Right lobe of liver (tissue), 6 donors: ENCODE results near the gene FHIT. TPM values are rescaled to one million over a fixed set of nuclear protein-coding genes. Genes with fewer than 3 reads are reported as not detected.

Experiments
- ATAC-seq, 4 donors: fragments of 200-7000 bp; cut with Tn5 transposase; one replicate each; pipeline ENCODE4 v1.9.1; 2020; ENCODE audit warnings: mild to moderate bottlenecking in 4 of 4, moderate library complexity in 4 of 4
- DNase-seq, 3 donors: peaks; one replicate each; pipeline ENCODE4 v3.0.0-alpha.2; 2020
- H3K27ac ChIP-seq, 3 donors: fragments of 200-600 bp; one replicate each; pipeline ENCODE4 v1.8.0; 2022
- H3K27me3 ChIP-seq, 2 donors: fragments of 200-600 bp; one replicate each; pipeline ENCODE4 v1.8.0; 2022
- H3K36me3 ChIP-seq, 4 donors: fragments of 200-600 bp; sonication (generic) in 1 of 4; one replicate each; pipeline versions ENCODE4 v1.5.1 to v1.8.0; 2017 to 2022; ENCODE audit warnings: control low read depth in 1 of 4
- H3K4me1 ChIP-seq, 4 donors: fragments of 200-600 bp; sonication (generic) in 1 of 4; one replicate each; pipeline versions ENCODE4 v1.5.1 to v1.8.0; 2017 to 2022; ENCODE audit warnings: control low read depth in 1 of 4
- H3K4me3 ChIP-seq, 3 donors: fragments of 200-600 bp; one replicate each; pipeline ENCODE4 v1.8.0; 2022
- H3K9me3 ChIP-seq, 4 donors: fragments of 200-600 bp; sonication (generic) in 1 of 4; one replicate each; pipeline versions ENCODE4 v1.5.1 to v1.8.0; 2017 to 2022; ENCODE audit warnings: control low read depth in 1 of 4
- CTCF ChIP-seq, 4 donors: fragments of 200-600 bp in 3 of 4; fragments of 450-650 bp in 1 of 4; IDR thresholded peaks; one replicate each; pipeline versions ENCODE4 v1.5.1 to v1.8.0; 2016 to 2022; ENCODE audit warnings: antibody characterized with exemption in 4 of 4, mild to moderate bottlenecking in 2 of 4
- POLR2A ChIP-seq: fragments of 450-650 bp; IDR thresholded peaks from one replicate; pipeline ENCODE4 v1.6.1; 2017; ENCODE audit warnings: antibody characterized with exemption, mild to moderate bottlenecking
- WGBS: methylation state at CpG from one replicate; pipeline ENCODE4 v1.1.6; 2018; ENCODE audit warnings: low coverage, low lambda C conversion rate; ENCODE audit not compliant: insufficient coverage; ENCODE audit errors: missing lambda C conversion rate; 5-methylcytosine and 5-hydroxymethylcytosine counted together
- intact Hi-C, 2 donors: fragments of 100-400 bp; cut with DNase I; formaldehyde crosslinking; loops; one replicate each; pipeline versions ENCODE4 v1.11.2 to v1.14.1; 2022
- total RNA-seq, 6 experiments: library from RNA; depleted of rRNA in 2 of 6; stranded (reverse); fragments of >200 nt in 2 of 6; fragmentation: NEBNext Ultra II Directional in 3 of 6; extraction: Animal tissue kit (Norgen Biotek cat#: 25700) in 3 of 6; gene quantifications; one replicate each; pipeline versions ENCODE4 v1.1.0 to v1.2.4, GENCODE V29; 2016 to 2023
- donor health status: DM: no; HTN: yes; CAD: no.
- donor health status: DM: no; HTN: no; CAD: no.
- donor health status: DM: no; HTN: no; CAD: no.
- donor health status: DM: no; HTN: yes; CAD: no.
- donor health status: DM: no; HTN: yes; CAD: no.

FHIT gene
- total RNA-seq, 6 experiments from 2014 or later, result 6.6 to 11.2 (median 8.0) TPM

- H3K36me3 ChIP-seq, result no peaks in the 10 kb centered on the region
- intact Hi-C loops, result no loop called here
- no peak overlapping the region for H3K4me3 ChIP-seq
- no peak overlapping the region for H3K27ac ChIP-seq
- DNase-seq, result no peak
- no peak for TF ChIP-seq POLR2A
- TF ChIP-seq CTCF (IDR thresholded peaks at IDR 0.05), result no peak
- H3K4me1 ChIP-seq, result no peaks in the 10 kb centered on the region
- ATAC-seq, result no peak
- no peaks in the 10 kb centered on the region for H3K9me3 ChIP-seq
- no peaks in the 10 kb centered on the region for H3K27me3 ChIP-seq
- 85% methylated on average over 1 of the region's 1 CpG for WGBS
Observed at GRCh38 chr3:60434323-60434722, 816.9 kb downstream of the FHIT start.

GRCh38 chr3:60431599-60431958, 819.7 kb downstream of the FHIT start:
- peak in 3 of 4 donors; percentile 18 to 29 (median 26) for TF ChIP-seq CTCF (IDR thresholded peaks at IDR 0.05)
- no peak for TF ChIP-seq POLR2A
- Histone ChIP-seq H3K36me3 (no peaks in the 10 kb centered on the region), H3K4me1 (peaks cover 0 to 8% (median 0%) of the 10 kb centered on the region in 4 donors), H3K27ac (no peak overlapping the region), H3K9me3 (no peaks in the 10 kb centered on the region), H3K4me3 (no peak overlapping the region), H3K27me3 (no peaks in the 10 kb centered on the region)
- peak in 2 of 4 donors; percentile 49 to 77 for ATAC-seq
- intact Hi-C loops, result no loop called here
- DNase-seq, result no peak
- 68% methylated on average over 4 of the region's 5 CpGs for WGBS

- Histone ChIP-seq H3K9me3 (no peaks in the 10 kb centered on the region), H3K36me3 (no peaks in the 10 kb centered on the region), H3K4me3 (no peak overlapping the region), H3K27me3 (no peaks in the 10 kb centered on the region), H3K27ac (no peak overlapping the region), H3K4me1 (peaks cover 0 to 8% (median 0%) of the 10 kb centered on the region in 4 donors)
- 89% methylated on average over 1 of the region's 1 CpG for WGBS
- DNase-seq (no peak), ATAC-seq (no peak)
- TF ChIP-seq CTCF (IDR thresholded peaks at IDR 0.05) (no peak), POLR2A (no peak)
- intact Hi-C loops, result no loop called here
Observed at GRCh38 chr3:60430205-60430604, 821.0 kb downstream of the FHIT start.

- ATAC-seq (no peak), DNase-seq (no peak)
- intact Hi-C loops, result loop anchor here in 1 of 2 donors (10.0 kb wide), 1 partner anchor 102 kb away; no protein-coding TSS in a partner anchor
- H3K27me3 ChIP-seq, result no peaks in the 10 kb centered on the region
- peaks cover 0 to 22% (median 2%) of the 10 kb centered on the region in 4 donors for H3K4me1 ChIP-seq
- no peak overlapping the region for H3K27ac ChIP-seq
- H3K4me3 ChIP-seq, result no peak overlapping the region
- H3K36me3 ChIP-seq, result no peaks in the 10 kb centered on the region
- TF ChIP-seq POLR2A (no peak), CTCF (IDR thresholded peaks at IDR 0.05) (no peak)
- 33% methylated on average over 1 of the region's 5 CpGs for WGBS
- no peaks in the 10 kb centered on the region for H3K9me3 ChIP-seq
Observed at GRCh38 chr3:60427109-60427508, 824.1 kb downstream of the FHIT start.

GRCh38 chr3:60424942-60425341, 826.3 kb downstream of the FHIT start:
- DNase-seq (no peak), ATAC-seq (no peak)
- H3K27ac ChIP-seq, result no peak overlapping the region
- H3K9me3 ChIP-seq, result no peaks in the 10 kb centered on the region
- peaks cover 0 to 33% (median 5%) of the 10 kb centered on the region in 4 donors for H3K4me1 ChIP-seq
- no peak overlapping the region for H3K4me3 ChIP-seq
- TF ChIP-seq CTCF (IDR thresholded peaks at IDR 0.05) (no peak), POLR2A (no peak)
- no peaks in the 10 kb centered on the region for H3K36me3 ChIP-seq
- H3K27me3 ChIP-seq, result no peaks in the 10 kb centered on the region
- WGBS, result 96% methylated on average over 2 of the region's 2 CpGs
- intact Hi-C loops, result loop anchor here in 1 of 2 donors (10.0 kb wide), 1 partner anchor 100 kb away; no protein-coding TSS in a partner anchor
